ENCODE data around the gene SURF2. TPM values are rescaled to one million over a fixed set of nuclear protein-coding genes. Genes with fewer than 3 reads are reported as not detected.

Gene SURF2
- total RNA-seq, 1 experiment from 2014 or later, result 27.8 TPM

DNA sequence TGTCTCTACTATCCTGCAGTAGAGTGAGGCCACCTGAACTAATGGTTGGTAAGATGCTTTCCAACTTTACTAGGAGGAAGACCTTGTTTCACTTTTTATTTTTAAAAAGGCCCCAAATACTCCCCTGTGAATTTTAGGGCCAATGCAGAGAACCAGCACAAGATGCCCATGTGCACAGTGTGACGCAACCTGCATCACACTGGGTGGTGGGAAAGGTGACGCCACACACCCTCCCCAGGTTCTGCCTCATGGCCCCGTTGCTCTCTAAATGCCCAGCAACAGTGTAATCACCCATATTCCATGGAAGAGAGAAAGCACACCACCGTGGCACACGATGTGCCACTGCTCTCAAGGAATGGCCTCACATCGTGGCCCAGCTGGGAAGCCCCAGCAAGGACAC, 13.1 kb downstream of the SURF2 start:
- no peak overlapping the region for H2AFZ ChIP-seq (ENCODE audit: low read depth, low read length, poor library complexity, severe bottlenecking)
- no peak overlapping the region for H3K4me2 ChIP-seq (ENCODE audit: low read length)
- ATAC-seq, result no peak
- H3K4me3 ChIP-seq (replicated peaks in 1 of 2; ENCODE audit: low read depth in 1 of 2, low read length in 2 of 2), result no peak overlapping the region
- no peak overlapping the region for H3K27ac ChIP-seq (ENCODE audit: low read depth, low read length)
- H3K9ac ChIP-seq (ENCODE audit: low read length), result no peak overlapping the region
- no TSS peak for BruUV-seq (replicated peaks)
- H4K20me1 ChIP-seq (ENCODE audit: insufficient read depth), result peaks cover 9% of the 10 kb centered on the region; the same call in 1 of the 2 replicates
- H3K27me3 ChIP-seq (ENCODE audit: insufficient read depth, low read length), result no peaks in the 10 kb centered on the region
- TF ChIP-seq CBX3 (IDR thresholded peaks at IDR 0.05; ENCODE audit: low read depth) (no peak), EZH2phosphoT487 (IDR thresholded peaks at IDR 0.05; ENCODE audit: borderline replicate concordance) (no peak)
- ChIA-PET POLR2A (no interaction called here), RAD21 (ENCODE audit: low non-redundant PET in 1 of 2, low total read pairs in 2 of 2, uncharacterized antibody in 2 of 2, unreplicated experiment in 2 of 2) (no interaction called here), CTCF (no interaction called here)
- peaks cover 0 to 2% of the 10 kb centered on the region in 2 experiments; a peak in 2 of 4 replicates for H3K4me1 ChIP-seq (ENCODE audit: control insufficient read depth in 1 of 2, insufficient read depth in 2 of 2, low read length in 2 of 2)
- no peaks in the 10 kb centered on the region for H3K9me3 ChIP-seq (ENCODE audit: control insufficient read depth in 1 of 2, insufficient read depth in 1 of 2, low read depth in 1 of 2, low read length in 2 of 2)
- intact Hi-C loops (cut with micrococcal nuclease), result no loop called here
- H3K9me2 ChIP-seq (ENCODE audit: insufficient read depth), result no peaks in the 10 kb centered on the region
- peaks cover 31 to 54% of the 10 kb centered on the region in 2 experiments; a peak in 3 of 4 replicates for H3K36me3 ChIP-seq (ENCODE audit: control insufficient read depth in 1 of 2, insufficient read depth in 2 of 2, low read length in 2 of 2)
- H3K79me2 ChIP-seq (ENCODE audit: insufficient read depth, low read length), result peaks cover 84% of the 10 kb centered on the region
- DNase-seq (ENCODE audit: low read depth, low spot score), result no peak

DNA sequence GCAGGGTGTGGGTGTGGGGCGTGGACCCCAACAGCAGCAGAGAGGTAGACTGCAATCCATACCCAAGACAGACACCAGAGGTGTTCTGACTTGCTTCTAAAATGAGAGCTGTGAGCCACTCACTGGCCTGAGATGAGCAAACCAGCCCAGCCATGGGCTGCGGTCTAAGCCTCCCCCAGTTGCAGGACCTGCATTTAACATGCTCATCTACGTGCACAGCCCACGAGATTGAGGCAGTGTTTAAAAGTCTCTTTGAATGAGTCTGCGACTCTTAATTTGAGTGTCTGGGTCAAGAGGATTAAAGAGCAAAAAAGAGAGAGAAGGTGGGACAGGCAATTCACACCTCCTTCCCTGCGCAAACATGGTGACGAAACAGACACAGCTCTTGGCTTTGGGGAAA, 13.6 kb downstream of the SURF2 start:
- CTCF ChIA-PET, result no interaction called here
- POLR2A ChIA-PET, result no interaction called here
- no peak overlapping the region for H3K4me3 ChIP-seq (replicated peaks in 1 of 2; ENCODE audit: low read depth in 1 of 2, low read length in 2 of 2)
- H3K36me3 ChIP-seq (ENCODE audit: control insufficient read depth in 1 of 2, insufficient read depth in 2 of 2, low read length in 2 of 2), result peaks cover 28 to 51% of the 10 kb centered on the region in 2 experiments; a peak in 3 of 4 replicates
- DNase-seq (ENCODE audit: low read depth, low spot score) (no peak), ATAC-seq (no peak)
- H3K27me3 ChIP-seq (ENCODE audit: insufficient read depth, low read length), result no peaks in the 10 kb centered on the region
- RAD21 ChIA-PET (ENCODE audit: low non-redundant PET in 1 of 2, low total read pairs in 2 of 2, uncharacterized antibody in 2 of 2, unreplicated experiment in 2 of 2), result no interaction called here
- no TSS peak for BruUV-seq (replicated peaks)
- no peak overlapping the region for H3K4me2 ChIP-seq (ENCODE audit: low read length)
- no peak overlapping the region for H2AFZ ChIP-seq (ENCODE audit: low read depth, low read length, poor library complexity, severe bottlenecking)
- H3K27ac ChIP-seq (ENCODE audit: low read depth, low read length), result no peak overlapping the region
- peaks cover 89% of the 10 kb centered on the region for H3K79me2 ChIP-seq (ENCODE audit: insufficient read depth, low read length)
- H3K9ac ChIP-seq (ENCODE audit: low read length), result no peak overlapping the region
- H3K9me2 ChIP-seq (ENCODE audit: insufficient read depth), result no peaks in the 10 kb centered on the region
- H3K9me3 ChIP-seq (ENCODE audit: control insufficient read depth in 1 of 2, insufficient read depth in 1 of 2, low read depth in 1 of 2, low read length in 2 of 2), result no peaks in the 10 kb centered on the region
- intact Hi-C loops (cut with micrococcal nuclease), result no loop called here
- H4K20me1 ChIP-seq (ENCODE audit: insufficient read depth), result peaks cover 9% of the 10 kb centered on the region; the same call in 1 of the 2 replicates
- peaks cover 5% of the 10 kb centered on the region in 2 experiments; a peak in 2 of 4 replicates for H3K4me1 ChIP-seq (ENCODE audit: control insufficient read depth in 1 of 2, insufficient read depth in 2 of 2, low read length in 2 of 2)
- TF ChIP-seq CBX3 (IDR thresholded peaks at IDR 0.05; ENCODE audit: low read depth) (no peak), ZFX (IDR thresholded peaks at IDR 0.05) (no peak), EZH2 (IDR thresholded peaks at IDR 0.05) (no peak), ZBTB33 (IDR thresholded peaks at IDR 0.05; ENCODE audit: extremely low read depth, insufficient replicate concordance, low read length) (no peak), TCF7L2 (IDR thresholded peaks at IDR 0.05; ENCODE audit: borderline replicate concordance, extremely low read depth, insufficient read depth, insufficient read length) (no peak), SRF (IDR thresholded peaks at IDR 0.05; ENCODE audit: low read depth) (no peak), SP1 (IDR thresholded peaks at IDR 0.05; ENCODE audit: low read depth) (no peak), ATF3 (IDR thresholded peaks at IDR 0.05) (no peak), FOSL1 (IDR thresholded peaks at IDR 0.05; ENCODE audit: low read depth) (no peak), SIN3A (IDR thresholded peaks at IDR 0.05; ENCODE audit: low read depth) (no peak), POLR2AphosphoS5 (IDR thresholded peaks at IDR 0.05; ENCODE audit: low read depth, low read length) (no peak), CEBPB (IDR thresholded peaks at IDR 0.05; ENCODE audit: low read depth) (no peak), ELF1 (IDR thresholded peaks at IDR 0.05; ENCODE audit: borderline replicate concordance, low read depth) (no peak), ZNF274 (IDR thresholded peaks at IDR 0.05; ENCODE audit: low read depth, low read length) (no peak), RAD21 (IDR thresholded peaks at IDR 0.05; ENCODE audit: low read depth) (no peak), EZH2phosphoT487 (IDR thresholded peaks at IDR 0.05; ENCODE audit: borderline replicate concordance) (no peak), YY1 (IDR thresholded peaks at IDR 0.05; ENCODE audit: extremely low read depth, insufficient replicate concordance, low read depth, low read length) (no peak), JUND (IDR thresholded peaks at IDR 0.05) (no peak)
- TF ChIP-seq, protein P1, sequence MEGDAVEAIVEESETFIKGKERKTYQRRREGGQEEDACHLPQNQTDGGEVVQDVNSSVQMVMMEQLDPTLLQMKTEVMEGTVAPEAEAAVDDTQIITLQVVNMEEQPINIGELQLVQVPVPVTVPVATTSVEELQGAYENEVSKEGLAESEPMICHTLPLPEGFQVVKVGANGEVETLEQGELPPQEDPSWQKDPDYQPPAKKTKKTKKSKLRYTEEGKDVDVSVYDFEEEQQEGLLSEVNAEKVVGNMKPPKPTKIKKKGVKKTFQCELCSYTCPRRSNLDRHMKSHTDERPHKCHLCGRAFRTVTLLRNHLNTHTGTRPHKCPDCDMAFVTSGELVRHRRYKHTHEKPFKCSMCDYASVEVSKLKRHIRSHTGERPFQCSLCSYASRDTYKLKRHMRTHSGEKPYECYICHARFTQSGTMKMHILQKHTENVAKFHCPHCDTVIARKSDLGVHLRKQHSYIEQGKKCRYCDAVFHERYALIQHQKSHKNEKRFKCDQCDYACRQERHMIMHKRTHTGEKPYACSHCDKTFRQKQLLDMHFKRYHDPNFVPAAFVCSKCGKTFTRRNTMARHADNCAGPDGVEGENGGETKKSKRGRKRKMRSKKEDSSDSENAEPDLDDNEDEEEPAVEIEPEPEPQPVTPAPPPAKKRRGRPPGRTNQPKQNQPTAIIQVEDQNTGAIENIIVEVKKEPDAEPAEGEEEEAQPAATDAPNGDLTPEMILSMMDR (IDR thresholded peaks at IDR 0.05 in 2 of 3, conservative IDR thresholded peaks at IDR 0.05 in 1 of 3; ENCODE audit: borderline replicate concordance in 1 of 3, insufficient read depth in 1 of 3, low read depth in 2 of 3, low read length in 2 of 3), result no peak
